Nephron progenitor cell (in vitro differentiated cells): Measurements from ENCODE around the gene CACNA1D.

Experiments
- DNase-seq: peaks from one replicate; pipeline ENCODE4 v3.0.0; 2021
- H3K27ac Mint-ChIP-seq: 2 replicates; pipeline ENCODE4 v1.8.0; 2021; ENCODE audit warnings: mild to moderate bottlenecking, moderate library complexity, mixed read lengths
- H3K27me3 Mint-ChIP-seq: 2 replicates; pipeline ENCODE4 v1.8.0; 2021; ENCODE audit warnings: mild to moderate bottlenecking, low read depth, mixed read lengths; ENCODE audit not compliant: poor library complexity
- H3K36me3 Mint-ChIP-seq: 2 replicates; pipeline ENCODE4 v1.8.0; 2021; ENCODE audit warnings: low read depth, mixed read lengths
- H3K4me1 Mint-ChIP-seq: 2 replicates; pipeline ENCODE4 v1.8.0; 2021; ENCODE audit warnings: mixed read lengths
- H3K4me3 Mint-ChIP-seq: 2 replicates; pipeline ENCODE4 v1.8.0; 2021; ENCODE audit warnings: mild to moderate bottlenecking, moderate library complexity, mixed read lengths
- H3K9me3 Mint-ChIP-seq: 2 replicates; pipeline ENCODE4 v1.8.0; 2021; ENCODE audit warnings: mild to moderate bottlenecking, moderate library complexity, mixed read lengths
- TF ChIP-seq, protein P1 (sequence below): fragments of 200-600 bp; sonication (generic); IDR thresholded peaks from 2 replicates; pipeline ENCODE4 v1.5.0; 2021; ENCODE audit warnings: antibody characterized with exemption

CACNA1D gene

DNA sequence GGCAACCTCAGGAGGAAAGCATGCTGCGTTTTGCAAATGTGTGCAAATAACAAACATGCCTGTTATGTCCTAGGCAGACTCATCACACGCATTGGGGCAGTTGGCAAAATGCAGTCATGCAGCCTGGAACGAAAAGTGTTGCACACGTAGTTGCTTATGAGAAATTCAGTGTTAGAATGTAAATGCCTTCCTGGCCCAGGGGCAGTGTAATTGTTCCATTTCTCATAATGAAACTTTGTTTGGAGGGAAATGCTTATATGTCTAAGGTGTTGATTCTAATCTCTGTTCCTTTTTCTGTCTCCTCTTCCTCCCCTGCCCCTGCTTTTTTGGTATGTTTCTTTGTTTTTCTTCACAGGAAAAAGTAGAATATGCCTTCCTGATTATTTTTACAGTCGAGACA, 156.0 kb downstream of the CACNA1D start:
- TF ChIP-seq, protein P1, sequence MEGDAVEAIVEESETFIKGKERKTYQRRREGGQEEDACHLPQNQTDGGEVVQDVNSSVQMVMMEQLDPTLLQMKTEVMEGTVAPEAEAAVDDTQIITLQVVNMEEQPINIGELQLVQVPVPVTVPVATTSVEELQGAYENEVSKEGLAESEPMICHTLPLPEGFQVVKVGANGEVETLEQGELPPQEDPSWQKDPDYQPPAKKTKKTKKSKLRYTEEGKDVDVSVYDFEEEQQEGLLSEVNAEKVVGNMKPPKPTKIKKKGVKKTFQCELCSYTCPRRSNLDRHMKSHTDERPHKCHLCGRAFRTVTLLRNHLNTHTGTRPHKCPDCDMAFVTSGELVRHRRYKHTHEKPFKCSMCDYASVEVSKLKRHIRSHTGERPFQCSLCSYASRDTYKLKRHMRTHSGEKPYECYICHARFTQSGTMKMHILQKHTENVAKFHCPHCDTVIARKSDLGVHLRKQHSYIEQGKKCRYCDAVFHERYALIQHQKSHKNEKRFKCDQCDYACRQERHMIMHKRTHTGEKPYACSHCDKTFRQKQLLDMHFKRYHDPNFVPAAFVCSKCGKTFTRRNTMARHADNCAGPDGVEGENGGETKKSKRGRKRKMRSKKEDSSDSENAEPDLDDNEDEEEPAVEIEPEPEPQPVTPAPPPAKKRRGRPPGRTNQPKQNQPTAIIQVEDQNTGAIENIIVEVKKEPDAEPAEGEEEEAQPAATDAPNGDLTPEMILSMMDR = no peak
- no peak for DNase-seq
- Mint-ChIP-seq H3K36me3 (no peaks in the 10 kb centered on the region), H3K27me3 (peaks cover 19% of the 10 kb centered on the region), H3K4me3 (no peak overlapping the region), H3K27ac (no peak overlapping the region), H3K9me3 (peaks cover 32% of the 10 kb centered on the region), H3K4me1 (no peaks in the 10 kb centered on the region)

DNA sequence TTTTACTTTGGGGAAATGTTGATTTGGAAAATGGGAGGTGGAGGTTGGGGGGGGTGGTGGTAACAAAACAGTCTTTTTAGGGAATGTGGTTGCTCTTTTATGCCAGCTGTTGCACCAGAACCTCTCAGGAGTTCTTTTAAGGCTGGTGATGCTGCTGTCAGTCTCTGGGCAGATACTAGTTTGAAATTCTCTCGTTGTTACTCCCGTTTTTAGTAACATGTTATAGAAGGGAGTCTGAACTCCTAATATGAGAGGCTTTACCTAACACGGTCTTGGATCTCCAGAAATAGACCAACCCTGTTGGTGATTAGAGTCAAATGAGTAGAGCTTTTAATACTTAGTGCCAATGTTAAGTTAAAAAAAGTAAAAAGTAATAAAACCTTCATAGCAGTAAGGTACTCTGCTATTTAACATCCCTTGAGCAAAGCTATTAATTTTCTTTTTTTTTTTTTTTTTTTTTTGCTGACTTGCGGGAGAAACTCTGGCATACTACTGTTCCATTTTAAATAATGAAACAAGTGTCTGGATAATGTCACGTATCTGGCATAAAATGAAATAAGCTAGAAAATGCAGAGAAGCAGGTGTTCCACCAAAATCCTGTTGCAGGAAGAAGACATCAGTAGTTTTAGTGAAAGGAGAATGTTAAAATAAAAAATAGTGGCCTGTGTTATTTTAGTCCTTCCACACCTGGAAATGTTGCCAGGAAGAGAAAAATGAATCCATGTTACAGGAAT, 156.7 kb downstream of the CACNA1D start:
- Mint-ChIP-seq H3K4me1 (no peaks in the 10 kb centered on the region), H3K9me3 (peaks cover 36% of the 10 kb centered on the region), H3K4me3 (no peak overlapping the region), H3K27me3 (peaks cover 15% of the 10 kb centered on the region), H3K36me3 (no peaks in the 10 kb centered on the region), H3K27ac (no peak overlapping the region)
- DNase-seq = no peak
- TF ChIP-seq, protein P1 = no peak

DNA sequence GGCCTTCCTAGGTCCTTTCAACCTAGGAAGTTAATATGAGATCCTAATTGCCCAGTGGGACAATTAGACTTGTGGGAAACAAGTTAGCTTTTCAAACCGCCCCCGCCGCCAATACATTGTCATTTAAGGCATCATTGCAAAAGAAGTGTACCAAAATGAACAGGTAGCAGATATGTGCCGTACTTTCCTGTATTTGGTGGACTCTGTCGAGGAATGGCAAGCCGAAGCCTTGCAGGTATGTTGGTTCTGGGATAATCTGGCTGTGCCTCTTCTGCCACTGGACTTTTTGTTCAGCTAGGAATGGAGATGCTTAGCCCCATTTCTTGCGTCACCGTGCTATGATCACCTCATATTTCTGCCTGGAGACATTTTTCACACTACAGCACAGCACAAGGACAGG, 157.5 kb downstream of the CACNA1D start:
- Mint-ChIP-seq H3K4me1 (no peaks in the 10 kb centered on the region), H3K4me3 (no peak overlapping the region), H3K27ac (no peak overlapping the region), H3K9me3 (peaks cover 36% of the 10 kb centered on the region), H3K36me3 (no peaks in the 10 kb centered on the region), H3K27me3 (peaks cover 9% of the 10 kb centered on the region)
- TF ChIP-seq, protein P1 = no peak
- no peak for DNase-seq

DNA sequence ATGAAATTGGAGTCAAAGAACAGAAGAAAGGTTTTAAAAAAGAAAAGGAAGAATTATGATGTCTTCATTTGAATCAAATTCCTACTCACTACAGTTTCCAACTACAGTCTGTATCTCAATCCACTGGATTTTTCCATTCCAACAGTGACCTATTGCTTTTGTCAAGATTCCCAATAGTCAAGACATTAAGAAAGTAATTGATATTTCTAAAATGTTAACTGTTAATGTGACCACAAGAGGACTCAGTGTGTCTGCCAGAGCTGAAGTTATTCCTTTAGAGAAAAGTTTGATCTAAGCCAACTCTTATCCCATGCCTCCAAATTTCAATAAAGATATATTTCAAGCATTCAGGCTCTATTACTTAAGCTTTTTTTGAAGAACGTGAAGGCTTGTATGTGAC, 163.2 kb downstream of the CACNA1D start:
- no peak for DNase-seq
- Mint-ChIP-seq H3K4me3 (no peak overlapping the region), H3K36me3 (peaks cover 11% of the 10 kb centered on the region), H3K4me1 (peaks cover 14% of the 10 kb centered on the region), H3K9me3 (peaks cover 61% of the 10 kb centered on the region), H3K27me3 (peaks cover 3% of the 10 kb centered on the region), H3K27ac (no peak overlapping the region)
- TF ChIP-seq, protein P1 = no peak

DNA sequence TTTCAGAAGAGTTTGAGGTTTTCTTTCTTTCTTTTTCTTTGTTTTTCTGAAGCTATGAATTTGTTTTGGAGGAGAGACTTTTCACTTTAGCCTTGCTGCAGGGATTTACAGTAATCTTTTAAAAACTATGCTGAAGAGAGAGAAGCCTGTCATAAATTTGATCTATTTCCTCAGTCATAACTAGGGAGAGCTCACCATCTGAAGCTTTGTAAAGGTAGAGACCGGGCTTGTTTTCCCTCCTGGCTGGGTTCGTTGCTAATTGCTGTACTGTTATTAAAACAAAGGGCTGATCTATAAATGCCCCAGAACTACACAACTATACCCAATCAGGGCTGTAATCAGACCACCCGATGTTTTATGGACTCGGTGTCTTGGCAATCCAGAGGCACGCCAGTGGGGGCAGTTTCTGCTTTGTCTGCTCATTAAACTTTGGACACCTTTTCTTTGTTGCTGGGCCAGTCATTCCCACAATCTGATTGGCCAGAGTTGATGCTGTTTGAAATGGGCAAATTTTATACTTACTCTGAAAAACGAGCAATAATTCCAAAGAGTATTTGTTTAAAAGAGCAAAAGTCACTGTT, 164.3 kb downstream of the CACNA1D start:
- Mint-ChIP-seq H3K4me1 (peaks cover 14% of the 10 kb centered on the region), H3K4me3 (peak overlapping the region; percentile 8), H3K9me3 (peaks cover 62% of the 10 kb centered on the region), H3K36me3 (peaks cover 12% of the 10 kb centered on the region), H3K27ac (peak overlapping the region; percentile 65), H3K27me3 (peaks cover 10% of the 10 kb centered on the region)
- DNase-seq = no peak
- TF ChIP-seq, protein P1 = no peak

DNA sequence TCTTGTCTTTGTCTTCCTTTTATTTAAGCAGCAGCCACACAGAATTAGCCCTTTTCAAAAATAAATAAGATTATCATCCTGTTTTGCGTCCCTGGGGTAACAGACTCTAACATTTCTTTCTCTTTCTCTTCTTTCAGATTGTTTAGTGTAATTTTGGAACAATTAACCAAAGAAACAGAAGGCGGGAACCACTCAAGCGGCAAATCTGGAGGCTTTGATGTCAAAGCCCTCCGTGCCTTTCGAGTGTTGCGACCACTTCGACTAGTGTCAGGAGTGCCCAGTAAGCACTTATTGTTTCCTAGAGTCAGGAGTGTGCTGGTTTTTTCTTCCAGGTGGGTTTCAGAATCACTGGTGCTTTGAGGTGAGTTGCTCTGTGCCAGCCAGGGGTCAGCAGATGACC, 165.6 kb downstream of the CACNA1D start:
- Mint-ChIP-seq H3K4me1 (peaks cover 14% of the 10 kb centered on the region), H3K4me3 (no peak overlapping the region), H3K9me3 (peaks cover 61% of the 10 kb centered on the region), H3K36me3 (peaks cover 12% of the 10 kb centered on the region), H3K27ac (no peak overlapping the region), H3K27me3 (peaks cover 17% of the 10 kb centered on the region)
- no peak for DNase-seq
- TF ChIP-seq, protein P1 = no peak
